Breast epithelium (tissue), 4 donors: Measurements from ENCODE around the gene TMEM198. TPM values are rescaled to one million over a fixed set of nuclear protein-coding genes. Genes with fewer than 3 reads are reported as not detected.
A peak's percentile ranks its signal among the peaks of the same experiment; 100 is the strongest.

ENCODE experiments used
- DNase-seq, 2 donors: peaks; one replicate each; pipeline ENCODE4 v3.0.0-alpha.2; 2019; ENCODE audit warnings: low spot score in 2 of 2
- H3K27ac ChIP-seq, 2 donors: fragments of 200-600 bp; sonication (generic) in 1 of 2; one replicate each; pipeline ENCODE4 v1.5.1; 2016 to 2019; ENCODE audit warnings: mild to moderate bottlenecking in 1 of 2
- H3K27me3 ChIP-seq, 2 donors: fragments of 200-600 bp; sonication (generic) in 1 of 2; one replicate each; pipeline versions ENCODE4 v1.5.1 to v1.6.0; 2017 to 2019; ENCODE audit warnings: control low read depth in 1 of 2, mild to moderate bottlenecking in 1 of 2
- H3K36me3 ChIP-seq: fragments of 200-600 bp; one replicate; pipeline ENCODE4 v1.5.1; 2019
- H3K4me1 ChIP-seq, 2 donors: fragments of 200-600 bp; sonication (generic); one replicate each; pipeline ENCODE4 v1.5.1; 2016 to 2019; ENCODE audit warnings: control low read depth in 1 of 2
- H3K4me3 ChIP-seq, 3 donors: fragments of 200-600 bp; sonication (generic); 1 replicate in 2 of 3; 2 replicates in 1 of 3; pipeline ENCODE4 v1.5.1; 2016 to 2019; ENCODE audit warnings: mild to moderate bottlenecking in 3 of 3, moderate library complexity in 2 of 3
- H3K9me3 ChIP-seq, 2 donors: fragments of 200-600 bp; sonication (generic) in 1 of 2; one replicate each; pipeline ENCODE4 v1.5.1; 2016 to 2019; ENCODE audit warnings: control low read depth in 1 of 2
- CTCF ChIP-seq, 3 donors: fragments of 450-650 bp; IDR thresholded peaks; one replicate each; pipeline ENCODE4 v1.5.1; 2016 to 2017; ENCODE audit warnings: antibody characterized with exemption in 3 of 3, mild to moderate bottlenecking in 3 of 3, moderate library complexity in 3 of 3
- POLR2A ChIP-seq: fragments of 450-650 bp; IDR thresholded peaks from one replicate; pipeline ENCODE4 v1.6.1; 2016; ENCODE audit warnings: antibody characterized with exemption, mild to moderate bottlenecking, moderate library complexity
- POLR2AphosphoS5 ChIP-seq, 3 donors: sonication (generic); formaldehyde crosslinking; IDR thresholded peaks; one replicate each; pipeline ENCODE4 v1.6.1; 2017; ENCODE audit warnings: antibody characterized with exemption in 3 of 3
- intact Hi-C: fragments of 100-400 bp; cut with DNase I; formaldehyde crosslinking; loops from one replicate; pipeline ENCODE4 v1.15.1; 2023; ENCODE audit warnings: low total_unique reads
- total RNA-seq, 3 donors: library from RNA; depleted of rRNA; stranded (reverse); fragments of >200 nt; gene quantifications; one replicate each; pipeline ENCODE4 v1.1.0, GENCODE V29; 2016

The TMEM198 gene
- total RNA-seq, 3 donors from 2014 or later: 1.6 to 1.9 (median 1.8) TPM

- H3K27me3 ChIP-seq: no peaks in the 10 kb centered on the region
- DNase-seq: no peak
- H3K36me3 ChIP-seq: no peaks in the 10 kb centered on the region
- TF ChIP-seq POLR2AphosphoS5 (IDR thresholded peaks at IDR 0.05) (no peak), CTCF (IDR thresholded peaks at IDR 0.05) (no peak), POLR2A (no peak)
- intact Hi-C loops: no loop called here
- peak overlapping the region; percentile 77 to 93 for H3K27ac ChIP-seq
- peak overlapping the region; percentile 67 to 99 (median 76) for H3K4me3 ChIP-seq
- H3K4me1 ChIP-seq: no peaks in the 10 kb centered on the region
- H3K9me3 ChIP-seq: no peaks in the 10 kb centered on the region
Observed at GRCh38 chr2:219570924-219571310, 27.1 kb downstream of the TMEM198 start.

DNA sequence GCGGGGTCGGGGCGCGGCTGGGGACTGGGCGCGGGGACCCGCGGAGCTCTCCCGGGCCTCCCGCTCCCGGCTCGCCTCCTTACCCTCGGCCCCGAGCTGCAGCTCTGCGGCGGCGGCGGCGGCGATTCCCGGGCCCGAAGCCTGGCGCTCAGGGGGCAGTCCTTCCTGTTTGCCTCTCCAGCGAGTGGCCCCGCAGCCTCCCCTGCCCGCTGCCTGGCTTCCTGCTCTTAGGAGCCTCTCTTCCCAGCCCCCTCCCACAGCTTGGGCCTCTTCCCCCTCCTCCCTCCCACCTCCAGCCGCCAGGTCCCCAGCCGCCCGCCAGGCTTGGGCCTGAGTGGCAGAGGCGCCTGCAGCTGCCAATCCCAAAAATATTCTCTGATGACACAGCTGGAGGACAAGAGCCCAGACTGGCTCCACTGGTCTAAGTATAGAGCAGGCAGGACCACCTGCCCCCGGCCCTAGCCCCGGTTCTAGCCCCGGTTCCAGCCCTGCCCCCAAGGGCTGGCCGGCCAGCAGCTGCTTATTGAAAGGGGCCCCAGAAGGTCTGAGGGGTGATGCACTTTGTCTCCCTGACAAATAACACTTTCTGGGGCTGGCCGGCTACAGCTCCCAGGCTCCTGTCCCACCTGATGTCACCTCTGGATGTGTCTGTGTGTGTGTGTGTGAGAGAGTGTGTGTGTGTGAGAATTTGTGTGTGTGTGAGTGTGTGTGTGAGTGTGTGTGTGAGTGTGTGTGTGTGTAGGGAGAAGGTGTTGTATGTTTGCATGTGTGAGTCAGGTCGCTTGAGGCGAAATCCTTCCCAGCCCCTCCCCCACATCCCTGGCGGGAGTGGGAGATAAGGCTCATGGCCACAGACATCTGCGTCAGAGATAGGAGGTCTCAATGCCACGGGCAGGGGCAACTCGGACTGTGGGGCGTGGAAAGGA is 27.7 kb downstream of the TMEM198 start, which contains the start of gene OBSL1:
Gene OBSL1 (minus strand): TSS at position 229 of the 926 bp plus-strand sequence. CDS start 307 bp downstream, outside the sequence.
- H3K4me3 ChIP-seq: peak within 1 kb of the TSS; percentile 67 to 99 (median 76)
- TF ChIP-seq POLR2AphosphoS5 (IDR thresholded peaks at IDR 0.05) (no peak), CTCF (IDR thresholded peaks at IDR 0.05) (no peak), POLR2A (no peak)
- H3K4me1 ChIP-seq: no peaks in the 10 kb centered on the region
- no peaks in the 10 kb centered on the region for H3K9me3 ChIP-seq
- peak within 1 kb of the TSS; percentile 77 to 93 for H3K27ac ChIP-seq
- no peaks in the 10 kb centered on the region for H3K27me3 ChIP-seq
- no peaks in the 10 kb centered on the region for H3K36me3 ChIP-seq
- intact Hi-C loops: no loop called here
- DNase-seq: peak in 1 of 2 donors; percentile 72

- Histone ChIP-seq H3K27ac (peak within 1 kb of the TSS; percentile 77 to 93), H3K9me3 (no peaks in the 10 kb centered on the region), H3K4me1 (no peaks in the 10 kb centered on the region), H3K36me3 (no peaks in the 10 kb centered on the region), H3K4me3 (peak within 1 kb of the TSS; percentile 67 to 99 (median 76)), H3K27me3 (no peaks in the 10 kb centered on the region)
- intact Hi-C loops: no loop called here
- no peak for TF ChIP-seq CTCF (IDR thresholded peaks at IDR 0.05)
- TF ChIP-seq POLR2A: no peak
- TF ChIP-seq POLR2AphosphoS5 (IDR thresholded peaks at IDR 0.05): no peak
- no peak for DNase-seq
Observed at GRCh38 chr2:219572237-219573001, 28.6 kb downstream of the TMEM198 start, which contains the start of gene INHA. Gene INHA, plus strand, starts transcription at chr2:219572310. Its CDS starts 65 bp downstream, at chr2:219572375.

GRCh38 chr2:219573166-219573565 is 29.3 kb downstream of the TMEM198 start:
- no peak for TF ChIP-seq POLR2AphosphoS5 (IDR thresholded peaks at IDR 0.05)
- TF ChIP-seq POLR2A: no peak
- TF ChIP-seq CTCF (IDR thresholded peaks at IDR 0.05): no peak
- no peak for DNase-seq
- intact Hi-C loops: no loop called here
- no peaks in the 10 kb centered on the region for H3K9me3 ChIP-seq
- no peaks in the 10 kb centered on the region for H3K4me1 ChIP-seq
- H3K36me3 ChIP-seq: no peaks in the 10 kb centered on the region
- H3K27me3 ChIP-seq: no peaks in the 10 kb centered on the region
- no peak overlapping the region for H3K27ac ChIP-seq
- H3K4me3 ChIP-seq: no peak overlapping the region
